Neural cell (in vitro differentiated cells): ENCODE measurements around the gene TXLNB.

Source experiments
- EP300 ChIP-seq: fragments of 450-650 bp; conservative IDR thresholded peaks from 2 replicates; pipeline ENCODE4 v1.6.1; 2014; ENCODE audit warnings: antibody characterized with exemption, mild to moderate bottlenecking, moderate library complexity; ENCODE audit not compliant: poor library complexity, severe bottlenecking
- TF ChIP-seq, protein P1 (sequence below): fragments of 450-650 bp; IDR thresholded peaks from 2 replicates; pipeline ENCODE4 v1.5.1; 2014; ENCODE audit warnings: antibody characterized with exemption, mild to moderate bottlenecking, moderate library complexity; ENCODE audit not compliant: poor library complexity, severe bottlenecking
- TF ChIP-seq, protein P2 (sequence below): IDR thresholded peaks from 2 replicates; pipeline ENCODE4 v1.6.1; 2012; ENCODE audit warnings: borderline replicate concordance

GRCh38 chr6:139247618-139248017 lies 44.2 kb downstream of the TXLNB start:
- TF ChIP-seq, protein P1, sequence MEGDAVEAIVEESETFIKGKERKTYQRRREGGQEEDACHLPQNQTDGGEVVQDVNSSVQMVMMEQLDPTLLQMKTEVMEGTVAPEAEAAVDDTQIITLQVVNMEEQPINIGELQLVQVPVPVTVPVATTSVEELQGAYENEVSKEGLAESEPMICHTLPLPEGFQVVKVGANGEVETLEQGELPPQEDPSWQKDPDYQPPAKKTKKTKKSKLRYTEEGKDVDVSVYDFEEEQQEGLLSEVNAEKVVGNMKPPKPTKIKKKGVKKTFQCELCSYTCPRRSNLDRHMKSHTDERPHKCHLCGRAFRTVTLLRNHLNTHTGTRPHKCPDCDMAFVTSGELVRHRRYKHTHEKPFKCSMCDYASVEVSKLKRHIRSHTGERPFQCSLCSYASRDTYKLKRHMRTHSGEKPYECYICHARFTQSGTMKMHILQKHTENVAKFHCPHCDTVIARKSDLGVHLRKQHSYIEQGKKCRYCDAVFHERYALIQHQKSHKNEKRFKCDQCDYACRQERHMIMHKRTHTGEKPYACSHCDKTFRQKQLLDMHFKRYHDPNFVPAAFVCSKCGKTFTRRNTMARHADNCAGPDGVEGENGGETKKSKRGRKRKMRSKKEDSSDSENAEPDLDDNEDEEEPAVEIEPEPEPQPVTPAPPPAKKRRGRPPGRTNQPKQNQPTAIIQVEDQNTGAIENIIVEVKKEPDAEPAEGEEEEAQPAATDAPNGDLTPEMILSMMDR = no peak
- TF ChIP-seq, protein P2, sequence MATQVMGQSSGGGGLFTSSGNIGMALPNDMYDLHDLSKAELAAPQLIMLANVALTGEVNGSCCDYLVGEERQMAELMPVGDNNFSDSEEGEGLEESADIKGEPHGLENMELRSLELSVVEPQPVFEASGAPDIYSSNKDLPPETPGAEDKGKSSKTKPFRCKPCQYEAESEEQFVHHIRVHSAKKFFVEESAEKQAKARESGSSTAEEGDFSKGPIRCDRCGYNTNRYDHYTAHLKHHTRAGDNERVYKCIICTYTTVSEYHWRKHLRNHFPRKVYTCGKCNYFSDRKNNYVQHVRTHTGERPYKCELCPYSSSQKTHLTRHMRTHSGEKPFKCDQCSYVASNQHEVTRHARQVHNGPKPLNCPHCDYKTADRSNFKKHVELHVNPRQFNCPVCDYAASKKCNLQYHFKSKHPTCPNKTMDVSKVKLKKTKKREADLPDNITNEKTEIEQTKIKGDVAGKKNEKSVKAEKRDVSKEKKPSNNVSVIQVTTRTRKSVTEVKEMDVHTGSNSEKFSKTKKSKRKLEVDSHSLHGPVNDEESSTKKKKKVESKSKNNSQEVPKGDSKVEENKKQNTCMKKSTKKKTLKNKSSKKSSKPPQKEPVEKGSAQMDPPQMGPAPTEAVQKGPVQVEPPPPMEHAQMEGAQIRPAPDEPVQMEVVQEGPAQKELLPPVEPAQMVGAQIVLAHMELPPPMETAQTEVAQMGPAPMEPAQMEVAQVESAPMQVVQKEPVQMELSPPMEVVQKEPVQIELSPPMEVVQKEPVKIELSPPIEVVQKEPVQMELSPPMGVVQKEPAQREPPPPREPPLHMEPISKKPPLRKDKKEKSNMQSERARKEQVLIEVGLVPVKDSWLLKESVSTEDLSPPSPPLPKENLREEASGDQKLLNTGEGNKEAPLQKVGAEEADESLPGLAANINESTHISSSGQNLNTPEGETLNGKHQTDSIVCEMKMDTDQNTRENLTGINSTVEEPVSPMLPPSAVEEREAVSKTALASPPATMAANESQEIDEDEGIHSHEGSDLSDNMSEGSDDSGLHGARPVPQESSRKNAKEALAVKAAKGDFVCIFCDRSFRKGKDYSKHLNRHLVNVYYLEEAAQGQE = no peak
- no peak for TF ChIP-seq EP300
